H9 (cell line): Measurements from ENCODE around the gene IRX2. TPM values are rescaled to one million over a fixed set of nuclear protein-coding genes. Genes with fewer than 3 reads are reported as not detected.

Experiments
- DNase-seq: peaks from one replicate; pipeline ENCODE4 v3.0.0-alpha.2; 2017
- H2AFZ ChIP-seq: one replicate; pipeline ENCODE4 v1.6.1; 2013; ENCODE audit warnings: mild to moderate bottlenecking, low read length, control low read depth, moderate library complexity
- H2AK5ac ChIP-seq: 2 replicates; pipeline ENCODE4 v1.6.1; 2013; ENCODE audit warnings: low read length, control low read depth, mixed read lengths; ENCODE audit not compliant: insufficient read length
- H2BK120ac ChIP-seq: one replicate; pipeline ENCODE4 v1.6.1; 2013; ENCODE audit warnings: low read depth, mild to moderate bottlenecking, low read length, control low read depth, inconsistent platforms; ENCODE audit not compliant: poor library complexity, severe bottlenecking
- H2BK12ac ChIP-seq: 2 replicates; pipeline ENCODE4 v1.6.1; 2013; ENCODE audit warnings: low read length, control low read depth, mixed read lengths, low read depth; ENCODE audit not compliant: insufficient read length
- H2BK15ac ChIP-seq: 2 replicates; pipeline ENCODE4 v1.6.1; 2013; ENCODE audit warnings: low read depth, low read length, control low read depth
- H2BK20ac ChIP-seq: one replicate; pipeline ENCODE4 v1.6.1; 2013; ENCODE audit warnings: low read depth, mild to moderate bottlenecking, low read length, control low read depth, inconsistent platforms; ENCODE audit not compliant: poor library complexity, severe bottlenecking
- H2BK5ac ChIP-seq: 2 replicates; pipeline ENCODE4 v1.6.1; 2013; ENCODE audit warnings: low read length, control low read depth, mixed read lengths; ENCODE audit not compliant: insufficient read length
- H3K14ac ChIP-seq: 2 replicates; pipeline ENCODE4 v1.6.1; 2013; ENCODE audit warnings: low read length, control low read depth; ENCODE audit not compliant: insufficient read depth
- H3K18ac ChIP-seq: 2 replicates; pipeline ENCODE4 v1.6.1; 2013; ENCODE audit warnings: low read depth, mild to moderate bottlenecking, mixed read lengths, low read length, control low read depth; ENCODE audit not compliant: insufficient read length
- H3K23ac ChIP-seq: 2 replicates; pipeline ENCODE4 v1.6.1; 2013; ENCODE audit warnings: low read length, control low read depth, mixed read lengths, low read depth; ENCODE audit not compliant: insufficient read length
- H3K23me2 ChIP-seq: 2 replicates; pipeline ENCODE4 v1.6.1; 2013; ENCODE audit warnings: low read depth, mild to moderate bottlenecking, mixed read lengths, low read length, control low read depth; ENCODE audit not compliant: insufficient read length, poor library complexity, severe bottlenecking
- H3K27ac ChIP-seq: 2 replicates; pipeline ENCODE4 v1.5.1; 2013; ENCODE audit warnings: low read length, control low read depth, mixed read lengths, low read depth; ENCODE audit not compliant: insufficient read length
- H3K27me3 ChIP-seq: 2 replicates; pipeline ENCODE4 v1.6.1; 2013; ENCODE audit warnings: low read length, control low read depth, inconsistent platforms; ENCODE audit not compliant: insufficient read depth
- H3K4ac ChIP-seq: 2 replicates; pipeline ENCODE4 v1.6.1; 2013; ENCODE audit warnings: low read depth, mild to moderate bottlenecking, control low read depth, inconsistent platforms, low read length, moderate library complexity
- H3K4me1 ChIP-seq: 2 replicates; pipeline ENCODE4 v1.6.1; 2013; ENCODE audit warnings: low read length, control low read depth, inconsistent platforms; ENCODE audit not compliant: insufficient read depth
- H3K4me2 ChIP-seq: 2 replicates; pipeline ENCODE4 v1.6.1; 2013; ENCODE audit warnings: low read length, control low read depth, mixed read lengths; ENCODE audit not compliant: insufficient read length, insufficient read depth
- H3K56ac ChIP-seq: 2 replicates; pipeline ENCODE4 v1.6.1; 2013; ENCODE audit warnings: low read depth, mild to moderate bottlenecking, mixed read lengths, low read length, control low read depth; ENCODE audit not compliant: insufficient read length
- H3K79me1 ChIP-seq: 2 replicates; pipeline ENCODE4 v1.6.1; 2013; ENCODE audit warnings: low read depth, mild to moderate bottlenecking, moderate library complexity, low read length, control low read depth, inconsistent platforms; ENCODE audit not compliant: insufficient read depth, poor library complexity, severe bottlenecking
- H3K79me2 ChIP-seq: 2 replicates; pipeline ENCODE4 v1.6.1; 2013; ENCODE audit warnings: low read length, control low read depth, inconsistent platforms; ENCODE audit not compliant: insufficient read depth
- H3K9ac ChIP-seq: 2 replicates; pipeline ENCODE4 v1.6.1; 2013; ENCODE audit warnings: low read length, control low read depth, mixed read lengths; ENCODE audit not compliant: insufficient read length; ENCODE audit errors: extremely low read depth
- H3K9me3 ChIP-seq: one replicate; pipeline ENCODE4 v1.6.1; 2013; ENCODE audit warnings: low read depth, low read length, inconsistent platforms; ENCODE audit not compliant: control insufficient read depth
- H3T11ph ChIP-seq: one replicate; pipeline ENCODE4 v1.6.1; 2013; ENCODE audit warnings: mild to moderate bottlenecking, low read length, control low read depth, inconsistent platforms
- H4K20me1 ChIP-seq: one replicate; pipeline ENCODE4 v1.6.1; 2013; ENCODE audit not compliant: control insufficient read depth, insufficient read length, insufficient read depth
- H4K5ac ChIP-seq: 2 replicates; pipeline ENCODE4 v1.6.1; 2013; ENCODE audit warnings: low read depth, mild to moderate bottlenecking, mixed read lengths, low read length, control low read depth; ENCODE audit not compliant: insufficient read length
- H4K8ac ChIP-seq: replicated peaks from 2 replicates; pipeline ENCODE4 v1.6.1; 2013; ENCODE audit warnings: low read length, control low read depth, mixed read lengths, low read depth; ENCODE audit not compliant: insufficient read length
- H4K91ac ChIP-seq: 2 replicates; pipeline ENCODE4 v1.6.1; 2013; ENCODE audit warnings: low read depth, mild to moderate bottlenecking, moderate library complexity, mixed read lengths, low read length, control low read depth; ENCODE audit not compliant: insufficient read length
- H3K27ac Mint-ChIP-seq, 3 experiments: 2 replicates in 2 of 3; 3 replicates in 1 of 3; pipeline ENCODE4 v1.8.0; 2020 to 2021; ENCODE audit warnings: mixed read lengths in 3 of 3, mild to moderate bottlenecking in 1 of 3, moderate library complexity in 1 of 3
- H3K27me3 Mint-ChIP-seq: 2 replicates; pipeline ENCODE4 v1.8.0; 2021; ENCODE audit warnings: low read depth, mild to moderate bottlenecking, moderate library complexity, mixed read lengths
- H3K36me3 Mint-ChIP-seq, 3 experiments: 2 replicates in 2 of 3; 3 replicates in 1 of 3; pipeline ENCODE4 v1.8.0; 2020 to 2021; ENCODE audit warnings: low read depth in 3 of 3, mixed read lengths in 3 of 3; ENCODE audit not compliant: insufficient read depth in 1 of 3
- H3K4me1 Mint-ChIP-seq, 2 experiments: 2 replicates each; pipeline ENCODE4 v1.8.0; 2020; ENCODE audit warnings: mixed read lengths in 2 of 2
- H3K4me3 Mint-ChIP-seq, 2 experiments: 2 replicates in 1 of 2; 3 replicates in 1 of 2; pipeline ENCODE4 v1.8.0; 2020 to 2021; ENCODE audit warnings: mild to moderate bottlenecking in 2 of 2, mixed read lengths in 2 of 2, moderate library complexity in 1 of 2
- H3K9me3 Mint-ChIP-seq, 2 experiments: 2 replicates in 1 of 2; 3 replicates in 1 of 2; pipeline ENCODE4 v1.8.0; 2020; ENCODE audit warnings: mild to moderate bottlenecking in 2 of 2, mixed read lengths in 2 of 2, moderate library complexity in 1 of 2
- WGBS: extraction: QIAGEN DNeasy Blood & Tissue Kit; methylation state at CpG from one replicate; pipeline ENCODE4 v1.1.7; 2013; ENCODE audit warnings: missing lambda C conversion rate, low lambda C conversion rate, mixed read lengths; ENCODE audit not compliant: insufficient read length; ENCODE audit errors: extremely low coverage; 5-methylcytosine and 5-hydroxymethylcytosine counted together
- total RNA-seq: library from RNA; stranded (reverse); gene quantifications from 2 replicates; pipeline ENCODE4 v1.2.1, GENCODE V29; 2021
- TF ChIP-seq, protein P1 (sequence below): fragments of 200-600 bp; sonication (generic); conservative IDR thresholded peaks from 3 replicates; pipeline ENCODE4 v1.8.0; 2021; ENCODE audit warnings: antibody characterized with exemption, mild to moderate bottlenecking

Gene IRX2
- total RNA-seq, 1 experiment from 2014 or later = 91.6 TPM

GRCh38 chr5:2708751-2709150 is 42.7 kb downstream of the IRX2 start:
- Histone ChIP-seq H2BK5ac (no peak overlapping the region), H4K20me1 (no peaks in the 10 kb centered on the region), H3K4me2 (no peak overlapping the region), H3T11ph (no peak overlapping the region), H3K27ac (no peak overlapping the region), H2BK15ac (no peak overlapping the region), H4K91ac (no peak overlapping the region), H3K14ac (no peak overlapping the region; the same call in 1 of the 2 replicates), H2BK12ac (no peak overlapping the region), H3K56ac (no peak overlapping the region), H3K4me1 (no peaks in the 10 kb centered on the region), H4K8ac (no peak overlapping the region), H3K18ac (no peak overlapping the region), H3K9ac (no peak overlapping the region), H3K4ac (no peak overlapping the region), H2BK20ac (no peak overlapping the region), H3K9me3 (no peaks in the 10 kb centered on the region), H2AFZ (no peak overlapping the region), H4K5ac (no peak overlapping the region), H3K27me3 (no peaks in the 10 kb centered on the region), H3K79me1 (no peaks in the 10 kb centered on the region), H2BK120ac (no peak overlapping the region), H3K79me2 (no peaks in the 10 kb centered on the region), H3K23me2 (no peaks in the 10 kb centered on the region), H2AK5ac (no peak overlapping the region), H3K23ac (no peak overlapping the region)
- Mint-ChIP-seq H3K36me3 (no peaks in the 10 kb centered on the region), H3K9me3 (no peaks in the 10 kb centered on the region), H3K4me1 (peaks cover 13 to 14% of the 10 kb centered on the region in 2 experiments), H3K4me3 (no peak overlapping the region), H3K27ac (no peak overlapping the region; a peak in 1 of 7 replicates), H3K27me3 (peaks cover 9% of the 10 kb centered on the region)
- TF ChIP-seq, protein P1, sequence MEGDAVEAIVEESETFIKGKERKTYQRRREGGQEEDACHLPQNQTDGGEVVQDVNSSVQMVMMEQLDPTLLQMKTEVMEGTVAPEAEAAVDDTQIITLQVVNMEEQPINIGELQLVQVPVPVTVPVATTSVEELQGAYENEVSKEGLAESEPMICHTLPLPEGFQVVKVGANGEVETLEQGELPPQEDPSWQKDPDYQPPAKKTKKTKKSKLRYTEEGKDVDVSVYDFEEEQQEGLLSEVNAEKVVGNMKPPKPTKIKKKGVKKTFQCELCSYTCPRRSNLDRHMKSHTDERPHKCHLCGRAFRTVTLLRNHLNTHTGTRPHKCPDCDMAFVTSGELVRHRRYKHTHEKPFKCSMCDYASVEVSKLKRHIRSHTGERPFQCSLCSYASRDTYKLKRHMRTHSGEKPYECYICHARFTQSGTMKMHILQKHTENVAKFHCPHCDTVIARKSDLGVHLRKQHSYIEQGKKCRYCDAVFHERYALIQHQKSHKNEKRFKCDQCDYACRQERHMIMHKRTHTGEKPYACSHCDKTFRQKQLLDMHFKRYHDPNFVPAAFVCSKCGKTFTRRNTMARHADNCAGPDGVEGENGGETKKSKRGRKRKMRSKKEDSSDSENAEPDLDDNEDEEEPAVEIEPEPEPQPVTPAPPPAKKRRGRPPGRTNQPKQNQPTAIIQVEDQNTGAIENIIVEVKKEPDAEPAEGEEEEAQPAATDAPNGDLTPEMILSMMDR = no peak
- no peak for DNase-seq
- no CpG with 5 or more reads among the region's 10 CpGs for WGBS
